Measurements from ENCODE around the gene SYNPR.

SYNPR gene

GRCh38 chr3:63386568-63386967 is 108.5 kb downstream of the SYNPR start:
- DNase-seq: no peak

- no peak for DNase-seq
These were observed 109.5 kb downstream of the SYNPR start for GRCh38 chr3:63387568-63387967.

- no peak for DNase-seq
These were observed 112.7 kb downstream of the SYNPR start for GRCh38 chr3:63390710-63391230.

GRCh38 chr3:63395960-63396359 is 117.9 kb downstream of the SYNPR start:
- no peak for DNase-seq

DNA sequence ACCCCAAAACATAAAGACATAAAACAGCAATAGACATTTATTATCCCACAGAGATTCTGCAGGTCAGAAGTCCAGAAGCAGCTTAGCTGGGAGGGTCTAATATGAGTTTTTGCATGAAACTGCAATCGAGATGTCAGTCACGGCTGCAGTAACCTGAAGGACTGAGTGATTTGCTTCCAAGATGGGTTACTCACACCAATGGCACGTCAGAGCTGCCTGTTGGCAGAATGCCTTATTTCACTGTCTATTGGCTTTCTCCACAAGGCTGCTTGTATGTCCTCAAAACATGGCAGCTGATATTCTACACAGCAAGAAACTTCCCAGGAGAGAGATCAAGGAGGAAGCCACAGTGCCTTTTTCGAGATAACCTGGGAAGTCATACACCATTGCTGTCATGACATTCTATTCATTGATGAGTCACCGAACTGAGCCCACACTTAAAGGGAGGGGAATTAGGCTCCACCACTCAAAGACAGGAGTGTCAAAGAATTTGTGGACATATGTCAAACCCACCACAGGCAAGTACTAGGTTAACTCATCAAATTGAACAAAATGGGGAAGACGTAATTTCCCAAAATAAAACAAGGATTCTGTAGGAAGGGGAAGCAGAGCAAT is 122.2 kb downstream of the SYNPR start:
- no peak for DNase-seq

DNA sequence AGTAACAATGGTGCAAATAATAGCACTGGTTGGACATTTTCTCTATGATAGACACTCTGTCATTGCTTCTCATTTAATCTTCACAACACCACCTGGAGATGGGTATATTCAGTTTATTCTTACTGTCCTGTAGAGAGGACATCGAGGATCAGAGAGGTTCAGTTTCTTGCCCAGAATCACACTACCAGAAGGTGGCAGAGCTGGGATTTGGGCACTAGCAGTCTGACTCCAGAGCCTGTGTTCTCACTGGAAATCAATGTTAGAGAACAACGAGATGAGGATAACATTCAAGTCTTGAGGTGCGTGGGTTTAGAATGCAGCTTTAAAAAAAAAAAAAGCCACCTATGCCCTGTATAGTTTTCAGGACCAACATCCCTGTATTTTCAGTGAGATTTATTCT is 127.8 kb downstream of the SYNPR start:
- no peak for DNase-seq

DNA sequence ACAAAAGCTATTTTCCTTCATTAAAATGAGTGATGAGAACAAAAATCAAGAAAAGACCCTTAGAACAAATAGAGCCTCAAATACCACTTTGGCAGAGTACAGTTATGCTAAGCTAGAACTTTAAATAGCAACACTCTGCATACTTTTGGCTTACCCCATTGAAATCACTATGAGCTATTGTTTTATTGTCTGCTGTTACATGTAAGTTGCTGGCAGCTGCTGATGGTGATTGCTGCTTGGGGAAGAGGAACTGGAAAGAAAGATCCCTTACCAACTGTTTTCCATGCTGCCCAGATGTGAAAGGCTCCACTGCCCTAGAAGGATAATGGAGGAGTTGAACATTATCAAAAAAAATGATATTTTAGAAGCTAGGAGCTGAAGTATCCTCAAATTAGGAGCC is 135.4 kb downstream of the SYNPR start:
- no peak for DNase-seq

DNA sequence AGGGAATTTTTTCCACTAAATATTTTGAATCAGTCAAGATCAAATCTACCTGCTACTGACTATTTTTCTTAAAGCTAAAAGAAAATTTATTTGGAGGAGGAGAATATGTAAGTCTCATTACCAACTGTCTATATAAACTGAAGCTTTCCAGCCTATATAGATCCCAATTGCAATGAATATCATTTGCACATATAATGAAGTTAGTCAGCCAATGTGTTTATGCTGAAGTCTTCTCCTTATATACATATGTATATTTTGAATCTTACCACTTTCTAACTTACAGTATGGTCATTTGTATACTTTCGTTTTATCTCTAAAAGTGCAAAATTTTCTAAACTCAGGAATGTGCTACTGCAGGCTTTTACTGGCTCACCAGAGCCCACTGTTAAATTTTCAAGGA is 136.5 kb downstream of the SYNPR start:
- DNase-seq: no peak

DNA sequence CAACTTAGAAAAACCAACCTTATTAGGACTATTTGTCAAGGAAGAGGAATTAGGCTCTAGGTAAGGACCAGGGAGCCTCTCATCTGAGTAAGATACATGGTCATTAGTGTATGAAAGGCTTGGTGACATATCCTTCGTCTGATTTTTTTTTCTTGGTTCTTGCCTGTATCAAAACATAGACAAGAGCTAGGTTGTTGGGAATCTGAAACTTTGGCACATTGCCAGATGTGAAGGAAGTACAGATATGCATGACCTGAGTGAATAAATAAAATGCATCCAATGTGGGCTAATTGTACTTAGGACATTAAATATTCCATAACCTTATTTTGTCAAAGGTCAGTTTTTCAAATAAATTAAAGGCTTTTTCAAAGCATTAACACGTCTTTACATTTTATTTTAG is 151.8 kb downstream of the SYNPR start:
- no peak for DNase-seq

- DNase-seq: no peak
These were observed 152.8 kb downstream of the SYNPR start for GRCh38 chr3:63430875-63431274.

GRCh38 chr3:63437858-63438257 is 159.8 kb downstream of the SYNPR start:
- DNase-seq: no peak

GRCh38 chr3:63438826-63439371 is 160.8 kb downstream of the SYNPR start:
- DNase-seq: no peak

DNA sequence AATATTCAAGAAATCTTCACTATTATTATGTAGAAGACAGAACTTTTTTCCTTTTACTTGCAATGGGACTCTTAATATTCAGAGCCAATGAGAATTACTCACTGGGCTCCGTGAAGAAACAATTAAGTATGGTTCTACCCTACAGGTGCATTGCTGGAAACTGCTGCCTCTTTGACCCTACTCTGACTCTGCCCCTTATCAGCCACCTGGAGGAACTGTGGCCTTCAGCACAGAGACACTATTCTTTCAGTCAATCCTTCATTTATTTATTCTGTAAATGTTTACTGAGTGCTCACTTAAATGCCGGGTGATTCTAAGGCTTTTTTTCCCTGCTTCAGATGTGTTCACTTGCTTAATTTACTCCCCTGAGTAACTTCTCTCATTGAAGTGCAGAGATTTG is 163.2 kb downstream of the SYNPR start:
- DNase-seq: no peak

DNA sequence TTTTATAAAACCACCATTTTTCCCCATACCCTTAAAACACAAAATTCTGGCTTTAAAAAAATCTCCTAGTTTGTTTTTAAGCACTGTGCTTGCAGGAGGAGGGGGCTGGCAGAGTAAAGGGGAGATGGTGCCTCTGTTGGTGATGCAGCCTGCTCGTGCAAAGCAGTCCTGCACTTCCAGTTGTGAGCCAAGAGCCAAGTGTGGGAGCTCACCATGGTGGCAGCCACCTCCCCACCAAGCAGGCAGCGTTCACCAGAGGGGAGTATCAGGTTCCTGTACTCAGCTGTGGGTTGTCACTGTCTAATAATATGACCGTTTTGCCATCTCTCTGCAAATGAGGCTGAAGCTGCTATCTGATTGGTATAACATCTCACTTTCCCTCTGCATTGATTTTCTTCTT is 164.8 kb downstream of the SYNPR start:
- DNase-seq: no peak

GRCh38 chr3:63450023-63450422 is 171.9 kb downstream of the SYNPR start:
- DNase-seq: no peak

DNA sequence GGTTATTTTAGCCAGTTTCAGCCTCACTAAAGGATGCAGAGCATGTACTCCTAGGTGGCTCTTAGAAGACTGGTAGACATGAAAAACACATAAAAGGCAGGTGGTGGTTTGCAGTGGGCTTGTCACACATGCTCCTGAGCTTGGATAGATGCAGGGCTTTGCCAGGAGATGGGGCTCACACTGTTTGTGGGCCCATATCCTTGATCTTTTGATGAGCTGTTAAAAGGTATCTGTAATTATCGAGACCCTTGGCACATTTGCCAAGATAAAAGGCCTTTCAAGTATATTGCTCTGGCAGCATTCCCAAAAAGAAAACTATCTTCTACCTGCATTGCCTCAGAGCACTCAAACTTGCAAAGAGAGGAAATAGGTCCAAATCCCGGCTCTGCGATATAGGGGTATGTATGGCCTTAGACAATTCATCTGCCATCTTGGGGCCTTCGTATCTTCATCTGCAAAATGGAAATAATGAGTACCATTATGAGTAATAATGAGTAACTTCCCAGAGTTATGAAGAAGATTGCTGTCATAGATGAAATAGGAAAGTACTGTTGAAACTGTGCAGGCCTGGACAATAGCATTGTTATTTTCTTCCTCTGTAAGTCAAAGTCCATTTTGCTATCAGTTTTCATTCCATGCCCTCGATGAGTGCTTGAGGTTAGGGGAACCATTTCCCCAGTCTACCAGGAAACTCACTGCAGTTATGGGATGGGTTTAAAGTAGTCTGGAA is 172.7 kb downstream of the SYNPR start:
- no peak for DNase-seq

DNA sequence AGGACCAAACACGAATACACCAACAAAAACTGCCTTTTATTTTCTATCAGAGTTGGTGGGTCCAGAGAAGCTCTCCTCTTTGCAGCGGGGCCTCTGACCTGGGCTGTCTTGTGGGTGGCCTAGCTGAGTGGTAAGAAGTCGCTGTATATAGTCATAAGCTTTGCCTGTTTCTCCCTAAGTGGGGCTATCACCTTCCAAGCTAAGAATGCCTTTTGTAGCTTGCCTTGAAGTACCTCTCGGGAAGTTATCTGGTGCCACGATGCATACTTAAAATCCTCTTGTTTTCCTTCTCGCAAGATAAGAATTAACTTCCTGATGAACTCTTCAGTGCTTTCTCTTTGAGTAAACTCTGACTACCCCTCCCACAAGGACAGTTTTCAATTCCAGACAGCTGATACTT is 178.8 kb downstream of the SYNPR start:
- no peak for DNase-seq

- no peak for DNase-seq
These were observed 180.3 kb downstream of the SYNPR start for GRCh38 chr3:63458405-63458804.

- no peak for DNase-seq
These were observed 184.6 kb downstream of the SYNPR start for GRCh38 chr3:63462732-63463131.

GRCh38 chr3:63467392-63467791 is 189.3 kb downstream of the SYNPR start:
- DNase-seq: no peak

GRCh38 chr3:63470745-63471144 is 192.6 kb downstream of the SYNPR start:
- DNase-seq: no peak

DNA sequence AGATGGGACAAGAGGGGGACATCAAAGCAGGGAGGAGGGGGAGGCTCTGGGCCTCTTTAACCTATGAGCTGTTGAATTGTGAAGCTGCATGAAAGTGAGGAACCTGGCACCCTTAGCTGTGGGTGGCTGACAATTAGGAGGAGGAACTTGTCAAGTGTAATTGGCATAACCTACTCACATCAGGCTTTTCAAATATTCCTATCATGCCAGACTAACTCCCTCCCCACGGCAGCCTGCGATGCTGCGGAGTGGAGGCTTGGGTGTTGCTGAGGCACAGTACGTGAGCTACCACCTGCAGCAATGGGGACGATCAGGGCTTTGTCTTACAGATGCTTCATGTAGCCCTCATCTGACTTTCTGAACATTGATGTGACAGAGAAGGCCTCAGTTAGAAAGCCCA is 193.7 kb downstream of the SYNPR start:
- no peak for DNase-seq

- no peak for DNase-seq
These were observed 195.6 kb downstream of the SYNPR start for GRCh38 chr3:63473641-63474166.

- DNase-seq: no peak
These were observed 196.9 kb downstream of the SYNPR start for GRCh38 chr3:63474828-63475518.
